GM12878 (cell line): Measurements from ENCODE around the gene HSFX4. TPM values are rescaled to one million over a fixed set of nuclear protein-coding genes. Genes with fewer than 3 reads are reported as not detected.
"Not testable (repeated sequence)": the region's sequence is repeated elsewhere in the genome, so short reads cannot be mapped to it uniquely, and the experiment has no call there.

Experiments
- ATAC-seq: fragments of 200-7000 bp; cut with Tn5 transposase; 3 replicates; pipeline ENCODE4 v1.9.1; 2020; ENCODE audit warnings: mild to moderate bottlenecking, moderate library complexity
- BruUV-seq: library from RNA; stranded (reverse); fragments of 400-500 nt; replicated peaks from 2 replicates; lab custom pipeline; 2021; lab: Mats Ljungman, UMichigan
- CTCF ChIA-PET: fragments of 300-600 bp; sonication (Branson Sonifier 250); formaldehyde crosslinking; extraction: SDS; loops from one replicate; lab custom pipeline; 2021; ENCODE audit warnings: inconsistent platforms; lab: Yijun Ruan, JAX
- POLR2A ChIA-PET: fragments of 350-600 bp; formaldehyde crosslinking; extraction: SDS; loops from one replicate; lab custom pipeline; 2021; ENCODE audit warnings: inconsistent platforms; lab: Charles Lee
- RAD21 ChIA-PET: fragments of 300-600 bp; sonication (Branson Sonifier 250); formaldehyde crosslinking; loops from one replicate; lab custom pipeline; 2023; ENCODE audit warnings: antibody characterized with exemption; ENCODE audit not compliant: unreplicated experiment; lab: Charles Lee
- SMC1A ChIA-PET: fragments of 300-600 bp; sonication (Branson Sonifier 250); formaldehyde crosslinking; loops from one replicate; lab custom pipeline; 2023; ENCODE audit not compliant: unreplicated experiment, uncharacterized antibody; lab: Charles Lee
- DNase-seq: peaks from one replicate; pipeline ENCODE4 v3.0.0-alpha.2; 2011; ENCODE audit warnings: low read depth, low spot score
- FAIRE-seq: peaks from 3 replicates; lab custom pipeline; 2011; peaks lifted over from hg19 to GRCh38; lab: Jason Lieb, UNC
- H2AFZ ChIP-seq: 2 replicates; pipeline ENCODE4 v1.6.0; 2011; ENCODE audit warnings: low read depth, low read length, control low read depth; ENCODE audit not compliant: control insufficient read depth
- H3K27ac ChIP-seq: 2 replicates; pipeline ENCODE4 v1.5.1; 2011; ENCODE audit warnings: control low read depth; ENCODE audit not compliant: control insufficient read depth, insufficient read depth
- H3K27me3 ChIP-seq, 2 experiments: replicated peaks in 1 of 2; 2 replicates each; pipeline versions ENCODE4 v1.6.0 to v1.6.1; 2011; ENCODE audit warnings: low read length in 1 of 2; ENCODE audit not compliant: control insufficient read depth in 2 of 2, insufficient read depth in 2 of 2
- H3K36me3 ChIP-seq, 2 experiments: 2 replicates each; pipeline ENCODE4 v1.5.1; 2011; ENCODE audit warnings: low read length in 1 of 2; ENCODE audit not compliant: control insufficient read depth in 2 of 2, insufficient read depth in 2 of 2
- H3K4me1 ChIP-seq: 2 replicates; pipeline ENCODE4 v1.6.1; 2011; ENCODE audit warnings: mild to moderate bottlenecking, low read length, moderate library complexity, mixed read lengths; ENCODE audit not compliant: control insufficient read depth, insufficient read depth
- H3K4me2 ChIP-seq: 2 replicates; pipeline ENCODE4 v1.6.0; 2011; ENCODE audit warnings: control low read depth; ENCODE audit not compliant: control insufficient read depth, insufficient read depth
- H3K4me3 ChIP-seq: fragments of 200-600 bp; sonication (generic); 2 replicates; pipeline ENCODE4 v1.5.1; 2016
- H3K79me2 ChIP-seq: 2 replicates; pipeline ENCODE4 v1.6.0; 2011; ENCODE audit warnings: low read length; ENCODE audit not compliant: control insufficient read depth, insufficient read depth
- H3K9ac ChIP-seq: 2 replicates; pipeline ENCODE4 v1.8.0; 2011; ENCODE audit warnings: low read length, control low read depth, mixed read lengths; ENCODE audit not compliant: control insufficient read depth, insufficient read depth
- H3K9me3 ChIP-seq: replicated peaks from 3 replicates; pipeline ENCODE4 v1.5.1; 2011; ENCODE audit warnings: mild to moderate bottlenecking, low read length; ENCODE audit not compliant: control insufficient read depth, insufficient read depth
- H4K20me1 ChIP-seq: 2 replicates; pipeline ENCODE4 v1.6.0; 2011; ENCODE audit not compliant: control insufficient read depth, insufficient read depth
- WGBS: methylation state at CpG from one replicate; pipeline ENCODE4 v1.1.6; 2016; ENCODE audit warnings: low lambda C conversion rate; ENCODE audit not compliant: insufficient replicate concordance, insufficient coverage; ENCODE audit errors: missing lambda C conversion rate; 5-methylcytosine and 5-hydroxymethylcytosine counted together
- in situ Hi-C: fragments of 300-500 bp; cut with MboI; formaldehyde crosslinking; loops from 9 replicates; pipeline ENCODE4 v1.14.3; 2018; ENCODE audit warnings: mixed read lengths
- intact Hi-C: fragments of 100-400 bp; cut with micrococcal nuclease; formaldehyde crosslinking; loops from one replicate; pipeline ENCODE4 v1.14.2; 2022; ENCODE audit not compliant: unreplicated experiment
- polyA plus RNA-seq, 11 experiments: library from polyadenylated mRNA; depleted of rRNA in 4 of 11; unstranded in 6 of 11; stranded (reverse) in 5 of 11; fragments of >200 nt; fragmentation: Nextera tagmentation in 4 of 11; fragmentation: Illumina TruSeq in 1 of 11; extraction: Ambion mirVana in 4 of 11; extraction: Trizol in 1 of 11; gene quantifications; 1 replicate in 1 of 11; 2 replicates in 10 of 11; pipeline versions ENCODE4 v1.2.1 to v1.2.3, GENCODE V29; 2011 to 2016; ENCODE audit warnings: inconsistent platforms in 2 of 11, missing spikeins in 2 of 11, low read depth in 1 of 11
- total RNA-seq, 4 experiments: library from RNA; depleted of rRNA in 3 of 4; stranded (reverse); fragments of >200 nt in 3 of 4; fragmentation: Illumina TruSeq in 1 of 4; extraction: Trizol in 1 of 4; gene quantifications; 2 replicates each; pipeline versions ENCODE4 v1.2.1 to v1.2.3, GENCODE V29; 2013 to 2021

HSFX4 gene
- total and polyA plus RNA-seq, 10 of the 15 experiments (the other 5 are each of a cell fraction or from before 2014, with no cell fraction given) = 0.11 to 0.24 (median 0.21) TPM; not detected in 6

DNA sequence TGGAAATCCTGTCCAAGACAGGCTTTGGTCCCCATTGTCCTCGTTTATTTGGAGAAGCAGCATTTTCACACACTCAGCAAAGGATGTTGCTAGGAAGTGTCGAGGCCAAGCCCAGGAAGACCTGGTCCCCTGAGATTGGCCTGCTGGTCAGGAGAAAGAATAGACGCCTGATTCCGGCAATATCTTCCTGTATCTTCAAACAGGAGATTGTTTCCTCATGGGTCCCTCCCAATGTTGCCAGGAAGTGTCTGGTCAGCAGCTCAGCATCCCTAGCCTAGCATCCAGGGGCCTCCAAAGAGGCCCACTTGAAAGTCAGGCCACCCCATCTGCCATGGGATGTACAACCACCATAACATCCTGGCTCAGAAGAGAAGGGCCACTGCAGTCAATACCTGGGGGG, 2.0 kb downstream of the HSFX4 start:
- H3K79me2 ChIP-seq, H3K27me3 ChIP-seq, FAIRE-seq, CTCF ChIA-PET, H3K9me3 ChIP-seq, H3K4me2 ChIP-seq, DNase-seq, H2AFZ ChIP-seq, ATAC-seq, RAD21 ChIA-PET, POLR2A ChIA-PET, H3K4me3 ChIP-seq, H4K20me1 ChIP-seq, SMC1A ChIA-PET, H3K9ac ChIP-seq, H3K4me1 ChIP-seq, H3K27ac ChIP-seq, in situ Hi-C loops, H3K36me3 ChIP-seq, BruUV-seq: not testable (repeated sequence)
- 57% methylated on average over 1 of the region's 4 CpGs for WGBS
- intact Hi-C loops = loop anchor here (10.0 kb wide), 1 partner anchor 427 kb away; the partner anchor contains the start of gene IDS

DNA sequence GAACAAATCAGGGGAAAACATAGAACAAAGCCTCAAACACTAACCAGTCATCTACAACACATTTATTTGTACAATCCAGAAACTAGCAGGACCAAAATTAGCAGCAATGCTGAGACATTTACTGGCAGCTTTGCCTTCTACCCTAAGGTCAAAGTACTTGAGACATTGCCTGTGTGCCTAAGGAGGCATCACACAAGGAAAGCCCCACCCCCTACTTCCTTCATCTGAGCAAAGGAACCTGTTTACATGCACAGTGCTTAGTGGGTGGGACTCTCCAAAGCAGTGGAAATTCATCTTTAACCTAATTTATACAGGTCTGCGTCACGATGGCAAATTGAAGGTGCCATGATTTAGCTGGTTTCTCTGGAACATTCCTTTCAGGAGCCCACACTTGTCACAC, 2.8 kb downstream of the HSFX4 start:
- H4K20me1 ChIP-seq, H3K9ac ChIP-seq, POLR2A ChIA-PET, in situ Hi-C loops, H3K79me2 ChIP-seq, H3K4me2 ChIP-seq, CTCF ChIA-PET, ATAC-seq, H3K27me3 ChIP-seq, DNase-seq, H3K9me3 ChIP-seq, H2AFZ ChIP-seq, H3K36me3 ChIP-seq, BruUV-seq, H3K4me3 ChIP-seq, FAIRE-seq, SMC1A ChIA-PET, H3K27ac ChIP-seq, H3K4me1 ChIP-seq, RAD21 ChIA-PET: not testable (repeated sequence)
- intact Hi-C loops = loop anchor here (10.0 kb wide), 1 partner anchor 427 kb away; the partner anchor contains the start of gene IDS
- 69% methylated on average over 2 of the region's 2 CpGs for WGBS

DNA sequence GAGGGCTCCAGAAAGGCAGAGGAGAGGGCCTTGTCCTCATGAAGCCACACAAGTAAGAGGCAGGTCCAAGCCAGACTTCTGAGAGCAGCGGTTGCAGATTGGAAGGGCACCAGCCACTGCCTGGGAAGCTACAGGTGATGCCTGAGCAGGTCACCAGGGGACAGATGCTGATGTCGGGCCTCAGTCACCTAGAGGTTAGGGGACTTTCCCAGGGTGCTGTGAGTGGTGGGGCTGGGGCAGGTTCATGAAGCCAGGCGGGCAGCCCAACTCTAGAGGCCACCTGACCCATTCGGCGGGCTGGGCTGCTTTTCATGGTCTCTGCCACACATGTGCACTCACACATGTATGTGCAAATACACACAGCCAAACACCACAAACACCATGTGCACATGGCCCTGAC, 3.6 kb downstream of the HSFX4 start:
- H3K36me3 ChIP-seq, H3K79me2 ChIP-seq, RAD21 ChIA-PET, H3K4me2 ChIP-seq, H3K4me3 ChIP-seq, H3K9me3 ChIP-seq, POLR2A ChIA-PET, in situ Hi-C loops, CTCF ChIA-PET, H3K4me1 ChIP-seq, H3K27ac ChIP-seq, DNase-seq, H3K27me3 ChIP-seq, H2AFZ ChIP-seq, H3K9ac ChIP-seq, H4K20me1 ChIP-seq, SMC1A ChIA-PET, BruUV-seq: not testable (repeated sequence)
- FAIRE-seq = peak; percentile 23
- peak; percentile 55 for ATAC-seq
- WGBS = 80% methylated on average over 1 of the region's 5 CpGs
- intact Hi-C loops = loop anchor here (10.0 kb wide), 1 partner anchor 428 kb away; the partner anchor contains the start of gene IDS

DNA sequence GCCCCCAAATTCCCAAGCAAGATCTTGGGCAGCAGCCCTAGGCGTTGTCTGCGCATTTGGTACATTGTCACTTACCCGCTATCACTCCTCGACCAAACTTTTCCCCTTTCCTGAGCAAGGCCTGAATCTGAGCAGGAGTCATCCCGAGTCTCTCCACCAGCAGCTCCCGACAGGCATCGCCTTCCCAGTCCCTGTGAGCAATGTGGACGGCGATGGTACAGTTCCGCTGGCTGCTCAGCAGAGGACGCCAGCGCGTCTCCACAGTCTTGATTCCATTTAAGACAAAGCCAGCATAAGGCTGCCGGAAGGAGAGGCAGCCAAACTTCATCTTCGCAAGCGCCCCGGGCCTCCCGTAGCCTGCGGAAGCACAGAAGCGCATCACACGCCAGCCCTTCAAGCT, 4.2 kb downstream of the HSFX4 start:
- H2AFZ ChIP-seq, BruUV-seq, H3K4me3 ChIP-seq, in situ Hi-C loops, H3K27me3 ChIP-seq, POLR2A ChIA-PET, FAIRE-seq, H3K36me3 ChIP-seq, H3K4me2 ChIP-seq, H3K4me1 ChIP-seq, H4K20me1 ChIP-seq, H3K27ac ChIP-seq, ATAC-seq, CTCF ChIA-PET, RAD21 ChIA-PET, H3K9ac ChIP-seq, SMC1A ChIA-PET, H3K9me3 ChIP-seq, DNase-seq: not testable (repeated sequence)
- intact Hi-C loops = loop anchor here (10.0 kb wide), 1 partner anchor 429 kb away; the partner anchor contains the start of gene IDS
- H3K79me2 ChIP-seq = peaks cover 11% of the 10 kb centered on the region
- 75% methylated on average over 12 of the region's 21 CpGs for WGBS
